Motor neuron (in vitro differentiated cells): ENCODE results near the gene SPON1. TPM values are rescaled to one million over a fixed set of nuclear protein-coding genes. Genes with fewer than 3 reads are reported as not detected.
"Not testable (repeated sequence)": the region's sequence is repeated elsewhere in the genome, so short reads cannot be mapped to it uniquely, and the experiment has no call there.

ENCODE experiments used
- ATAC-seq, 8 experiments: fragments of 200-7000 bp; cut with Tn5 transposase; replicated peaks in 6 of 8; 2 replicates each; pipeline ENCODE4 v1.8.0; 2021; ENCODE audit warnings: mild to moderate bottlenecking in 8 of 8, moderate library complexity in 8 of 8
- H3K27ac ChIP-seq, 2 donors: fragments of 250-450 bp; sonication (Bioruptor Pico); 2 replicates each; pipeline ENCODE4 v1.9.0; 2021; ENCODE audit warnings: antibody characterized with exemption in 2 of 2, mild to moderate bottlenecking in 2 of 2, moderate library complexity in 1 of 2
- H3K4me1 ChIP-seq, 2 donors: fragments of 250-450 bp; sonication (Bioruptor Pico); replicated peaks in 1 of 2; 2 replicates each; pipeline ENCODE4 v1.6.1; 2021; ENCODE audit warnings: antibody characterized with exemption in 2 of 2, mild to moderate bottlenecking in 2 of 2, moderate library complexity in 1 of 2
- H3K4me3 ChIP-seq, 5 donors: fragments of 250-450 bp; sonication (Bioruptor Pico); 2 replicates each; pipeline ENCODE4 v1.9.0; 2021; ENCODE audit warnings: antibody characterized with exemption in 5 of 5, mild to moderate bottlenecking in 5 of 5, moderate library complexity in 4 of 5
- WGBS, 10 experiments: fragments of 450-650 bp; shearing (Covaris generic); methylation state at CpG; one replicate each; pipeline ENCODE4 v1.0.0; 2022; 5-methylcytosine and 5-hydroxymethylcytosine counted together
- in situ Hi-C, 9 experiments: fragments of 400-800 bp; cut with MboI; loops; one replicate each; pipeline ENCODE4 v1.15.0; 2021; ENCODE audit warnings: low sequenced_read_pairs in 9 of 9, low pct_unique_long_range_greater_than_20kb in 2 of 9; ENCODE audit not compliant: unreplicated experiment in 9 of 9
- total RNA-seq, 8 experiments: library from RNA; unstranded; fragments of 300-600 nt; gene quantifications; 2 replicates each; pipeline versions ENCODE4 v1.2.3 to v1.2.4, GENCODE V29; 2022

SPON1 gene
- total RNA-seq, 8 experiments from 2014 or later, result 0.41 to 294 (median 9.5) TPM

DNA sequence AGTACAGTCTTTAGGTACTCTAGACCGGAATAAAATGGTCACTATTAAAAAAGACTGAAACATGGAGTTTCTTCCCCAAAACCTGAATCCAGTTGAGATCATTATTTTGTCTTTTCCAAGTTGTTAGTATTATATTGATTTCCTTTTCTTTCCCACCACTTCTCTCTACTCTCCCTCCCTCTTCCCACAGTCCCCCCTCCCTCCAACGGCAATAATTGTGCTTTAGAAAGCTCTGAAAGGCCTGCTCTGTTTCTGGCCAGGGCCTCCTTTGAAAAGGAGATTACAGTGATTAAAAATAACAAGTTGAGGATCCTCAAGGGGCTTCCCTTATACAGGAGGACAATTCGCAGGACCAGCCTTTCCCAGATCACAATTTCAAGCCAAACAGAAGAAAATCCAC is 3.5 kb downstream of the SPON1 start:
- WGBS, 10 experiments, result 27 to 74% (median 60%) methylated on average over 1 to 3 of the region's 3 CpGs; no CpG with 5 or more reads in 1 of the 10 experiments
- no peak for ATAC-seq
- H3K27ac ChIP-seq, result no peak overlapping the region
- H3K4me3 ChIP-seq, result no peak overlapping the region
- peaks cover 0 to 10% of the 10 kb centered on the region in 2 donors for H3K4me1 ChIP-seq
- in situ Hi-C loops, result loop anchor here in 5 of 9 experiments (5.0 to 25.0 kb wide), 4 partner anchors 186 to 279 kb away; no protein-coding TSS in a partner anchor

DNA sequence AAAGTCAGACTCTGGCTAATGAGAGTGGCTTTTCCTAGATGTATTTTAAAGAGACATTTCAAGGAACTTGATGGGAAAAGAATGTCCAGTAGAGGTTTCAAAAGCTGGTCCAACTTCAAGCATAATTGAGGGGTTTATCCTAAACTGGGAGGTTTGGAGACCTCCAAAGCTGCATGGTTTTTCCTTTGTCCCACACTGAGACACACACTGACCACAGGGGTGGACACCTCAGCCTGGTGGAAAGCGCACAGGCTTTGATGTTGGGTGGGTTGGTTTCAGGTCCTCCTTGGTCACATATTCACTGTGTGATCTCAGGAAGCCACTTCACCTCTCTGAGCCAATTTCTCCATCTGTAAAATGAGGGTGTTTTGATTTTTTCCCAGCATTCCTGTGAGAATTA is 4.0 kb downstream of the SPON1 start:
- Histone ChIP-seq H3K4me3 (no peak overlapping the region), H3K27ac (no peak overlapping the region), H3K4me1 (peaks cover 0 to 10% of the 10 kb centered on the region in 2 donors)
- WGBS, 10 experiments, result 83 to 100% (median 100%) methylated on average over 1 of the region's 1 CpG; no CpG with 5 or more reads in 6 of the 10 experiments
- no peak for ATAC-seq
- in situ Hi-C loops, result loop anchor here in 5 of 9 experiments (5.0 to 25.0 kb wide), 4 partner anchors 186 to 278 kb away; no protein-coding TSS in a partner anchor

DNA sequence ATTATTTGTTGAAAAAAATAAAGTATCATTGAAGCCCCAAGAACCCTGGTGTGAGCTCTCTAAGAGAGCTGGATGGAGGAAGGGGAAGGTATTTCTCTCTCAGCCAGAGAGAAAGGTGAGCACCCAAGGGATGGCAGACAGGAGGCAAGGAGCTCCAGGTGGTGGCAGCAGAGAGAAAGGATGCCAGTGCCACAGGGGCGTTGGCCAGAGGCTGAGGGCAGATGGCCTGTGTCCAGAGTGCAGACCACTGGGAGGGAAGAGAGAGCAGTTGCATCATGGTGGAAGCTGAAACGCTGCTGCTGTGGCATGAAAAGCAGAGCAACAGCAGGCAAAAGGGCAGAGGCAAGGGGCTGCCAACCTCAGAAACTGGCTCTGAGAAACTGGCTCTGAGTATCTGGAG is 8.5 kb downstream of the SPON1 start:
- Histone ChIP-seq H3K4me3 (no peak overlapping the region), H3K27ac (no peak overlapping the region), H3K4me1 (no peaks in the 10 kb centered on the region)
- in situ Hi-C loops, result loop anchor here in 3 of 9 experiments (25.0 kb wide), 1 partner anchor 266 kb away; no protein-coding TSS in a partner anchor
- ATAC-seq, result peak in 5 of 8 experiments; percentile 44 to 95 (median 61)
- 35 to 67% (median 50%) methylated on average over 1 to 2 of the region's 2 CpGs; no CpG with 5 or more reads in 6 of the 10 experiments for WGBS, 10 experiments

DNA sequence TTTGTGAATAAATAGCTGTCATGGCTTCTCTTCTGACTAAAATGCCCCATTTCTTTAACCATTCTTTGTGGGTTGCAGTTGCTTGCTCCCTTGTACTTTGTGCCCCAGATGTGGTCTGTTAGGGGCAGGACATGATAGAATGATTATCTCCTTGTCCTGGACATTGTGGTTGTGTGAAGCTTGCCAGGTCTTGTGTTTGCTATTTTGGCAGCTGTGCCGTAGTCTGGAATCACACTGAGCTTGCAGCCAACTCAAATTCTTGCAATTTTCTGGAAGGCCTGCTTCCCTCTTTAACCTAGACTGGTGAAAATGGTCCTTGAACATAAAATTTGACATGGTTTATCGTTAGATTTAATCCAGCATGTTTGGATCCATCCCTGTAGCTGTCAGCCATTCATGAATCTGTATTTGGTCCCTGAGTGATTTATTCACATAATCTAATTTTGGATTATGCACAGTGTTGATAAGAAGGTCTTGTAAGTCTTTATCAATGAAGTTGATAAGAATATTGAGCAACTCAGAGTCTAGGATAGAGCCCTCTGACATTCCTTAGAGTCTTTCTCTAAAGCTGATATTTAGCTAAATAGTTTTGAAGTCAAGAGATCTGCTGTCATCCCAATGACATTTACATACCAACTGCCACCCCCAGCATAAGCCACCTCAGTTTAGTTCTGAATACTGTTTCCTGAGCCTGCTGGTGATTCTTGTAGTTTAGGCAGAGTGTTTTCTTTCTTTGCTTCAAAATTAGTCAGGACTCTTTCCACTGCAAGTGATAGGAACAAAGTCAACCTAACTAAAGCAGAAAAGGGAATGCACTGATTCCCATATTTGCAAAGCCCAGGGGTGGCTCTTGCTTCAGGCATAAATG is 9.8 kb downstream of the SPON1 start:
- ATAC-seq, result no peak
- H3K4me1 ChIP-seq, result peaks cover 0 to 4% of the 10 kb centered on the region in 2 donors
- in situ Hi-C loops, result loop anchor here in 3 of 9 experiments (25.0 kb wide), 1 partner anchor 265 kb away; no protein-coding TSS in a partner anchor
- WGBS, 10 experiments, result 0 to 100% (median 62%) methylated on average over 1 to 2 of the region's 2 CpGs; no CpG with 5 or more reads in 2 of the 10 experiments
- H3K4me3 ChIP-seq, result no peak overlapping the region
- H3K27ac ChIP-seq, result no peak overlapping the region

DNA sequence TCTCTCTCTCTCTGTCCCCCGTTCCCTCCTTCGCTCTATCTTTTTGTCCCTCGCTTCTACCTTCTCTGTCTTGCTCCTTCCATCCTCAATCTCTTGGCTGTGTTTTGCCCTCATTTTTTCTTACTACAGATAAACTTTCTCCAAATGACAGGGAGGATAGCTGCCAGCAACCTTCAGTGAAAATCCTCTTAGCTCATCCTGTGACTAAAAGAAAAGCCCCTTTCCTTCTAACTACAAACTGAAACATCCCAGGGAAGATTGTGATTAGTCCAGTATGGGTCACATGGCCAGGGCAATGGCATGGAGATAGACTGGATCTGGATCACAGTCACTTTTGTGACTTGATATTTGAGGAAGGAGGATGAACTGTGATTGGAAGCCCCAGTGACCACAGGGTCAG is 10.4 kb downstream of the SPON1 start:
- H3K27ac ChIP-seq, result no peak overlapping the region
- in situ Hi-C loops, result loop anchor here in 3 of 9 experiments (25.0 kb wide), 1 partner anchor 264 kb away; no protein-coding TSS in a partner anchor
- no peak for ATAC-seq
- H3K4me3 ChIP-seq, result no peak overlapping the region
- 43 to 100% (median 80%) methylated on average over 1 to 3 of the region's 3 CpGs; no CpG with 5 or more reads in 1 of the 10 experiments for WGBS, 10 experiments
- peaks cover 0 to 4% of the 10 kb centered on the region in 2 donors for H3K4me1 ChIP-seq

DNA sequence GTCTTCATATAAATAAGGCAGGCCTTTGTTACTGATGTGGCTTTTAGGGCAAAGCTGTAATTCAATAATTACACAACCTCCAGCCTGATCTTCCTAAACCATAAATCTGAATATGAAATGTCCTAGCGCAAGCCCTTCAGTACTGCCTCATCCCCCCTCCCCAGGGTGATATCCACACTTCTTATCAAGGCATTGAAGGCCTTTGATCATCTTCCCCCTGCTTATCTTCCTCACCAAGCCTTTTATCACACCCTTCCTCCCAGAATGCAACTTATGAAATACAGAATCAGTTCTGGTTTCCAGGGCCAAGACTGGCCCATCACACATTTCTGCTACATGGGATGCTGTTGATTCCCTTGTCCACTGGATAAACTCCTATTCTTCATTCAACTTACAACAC is 12.1 kb downstream of the SPON1 start:
- H3K4me1 ChIP-seq, result peaks cover 0 to 4% of the 10 kb centered on the region in 2 donors
- 20 to 100% (median 75%) methylated on average over 1 of the region's 1 CpG; no CpG with 5 or more reads in 4 of the 10 experiments for WGBS, 10 experiments
- ATAC-seq, result no peak
- no peak overlapping the region for H3K27ac ChIP-seq
- H3K4me3 ChIP-seq, result no peak overlapping the region
- in situ Hi-C loops, result loop anchor here in 3 of 9 experiments (25.0 kb wide), 1 partner anchor 263 kb away; no protein-coding TSS in a partner anchor

DNA sequence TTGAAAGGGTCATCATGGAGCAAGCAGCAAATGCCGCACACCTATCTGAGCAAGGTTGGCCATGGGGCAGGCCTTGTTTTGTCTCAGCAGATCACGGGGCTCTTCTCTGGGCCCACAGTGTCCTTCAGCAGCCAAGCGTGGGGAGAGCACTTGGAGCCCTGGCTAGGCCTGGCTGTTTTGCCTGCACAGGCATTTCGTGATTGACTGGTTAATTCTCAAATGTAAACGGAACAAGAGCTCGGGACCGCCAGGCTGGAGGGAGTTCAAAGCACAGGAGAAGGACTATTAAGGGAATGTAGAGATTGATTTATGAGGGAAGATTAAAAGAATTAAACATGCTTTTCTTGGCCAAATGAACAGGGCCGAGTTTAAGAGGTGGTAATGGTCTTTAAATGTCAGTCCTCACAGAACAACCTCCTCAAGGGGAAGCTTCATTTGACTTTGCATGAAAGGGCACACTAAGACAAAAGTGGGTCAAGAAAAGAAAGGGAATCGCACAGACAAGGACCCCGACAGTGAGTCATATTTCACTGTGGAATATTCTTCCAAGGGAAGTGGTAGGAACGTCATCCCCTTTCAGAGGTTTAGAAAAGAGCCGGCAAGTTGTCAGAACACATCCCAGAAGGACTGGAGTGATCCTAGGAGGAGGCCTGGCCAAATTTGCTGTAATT is 20.7 kb downstream of the SPON1 start:
- Histone ChIP-seq H3K4me1 (peaks cover 4 to 9% of the 10 kb centered on the region in 2 donors), H3K4me3 (no peak overlapping the region), H3K27ac (no peak overlapping the region)
- ATAC-seq, result peak in 5 of 8 experiments; percentile 38 to 70 (median 60)
- in situ Hi-C loops, result no loop called here
- WGBS, 10 experiments, result 0 to 45% (median 27%) methylated on average over 2 to 10 of the region's 12 CpGs

DNA sequence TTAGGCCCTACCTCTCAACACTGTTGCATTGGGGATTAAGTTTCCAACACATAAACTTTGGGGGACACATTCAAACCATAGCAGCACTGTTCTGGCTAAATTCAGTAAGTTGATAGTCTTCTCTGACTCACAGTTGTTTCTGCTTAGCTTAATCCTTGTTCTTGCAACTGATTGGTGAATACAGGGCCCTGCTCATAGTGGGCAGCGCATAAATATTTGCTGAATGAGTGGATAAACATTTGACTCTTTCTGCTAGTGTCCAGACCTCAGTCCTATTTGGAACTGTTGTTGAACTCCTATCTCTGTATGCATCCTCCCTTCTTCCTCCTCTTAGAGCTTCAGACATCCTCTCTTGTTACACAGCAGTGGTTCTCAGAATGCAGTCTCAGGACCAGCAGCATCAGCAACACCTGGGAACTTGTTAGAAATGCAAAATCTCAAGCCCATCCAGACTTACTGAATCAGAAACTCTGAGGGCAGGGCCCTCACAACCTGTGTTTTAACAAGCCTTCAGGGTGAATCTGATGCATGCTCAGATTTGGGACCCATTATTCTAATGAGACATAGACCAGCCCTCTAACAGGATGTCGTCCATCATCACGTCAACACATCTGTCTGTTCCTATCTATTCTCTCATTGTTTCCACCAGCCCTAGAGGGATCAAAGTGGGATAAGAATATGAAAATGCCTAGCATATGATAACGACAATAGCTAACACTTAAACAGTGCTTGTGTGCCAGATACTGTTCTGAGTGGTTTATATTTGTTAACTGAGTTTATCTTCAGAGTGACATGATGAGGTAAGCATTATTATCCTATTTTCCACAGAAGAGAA is 22.3 kb downstream of the SPON1 start:
- in situ Hi-C loops, result no loop called here
- H3K4me3 ChIP-seq, result no peak overlapping the region
- H3K4me1 ChIP-seq, result peaks cover 4 to 9% of the 10 kb centered on the region in 2 donors
- 0 to 88% (median 68%) methylated on average over 1 to 4 of the region's 4 CpGs; no CpG with 5 or more reads in 1 of the 10 experiments for WGBS, 10 experiments
- H3K27ac ChIP-seq, result no peak overlapping the region
- peak in 1 of 8 experiments; percentile 87 for ATAC-seq

DNA sequence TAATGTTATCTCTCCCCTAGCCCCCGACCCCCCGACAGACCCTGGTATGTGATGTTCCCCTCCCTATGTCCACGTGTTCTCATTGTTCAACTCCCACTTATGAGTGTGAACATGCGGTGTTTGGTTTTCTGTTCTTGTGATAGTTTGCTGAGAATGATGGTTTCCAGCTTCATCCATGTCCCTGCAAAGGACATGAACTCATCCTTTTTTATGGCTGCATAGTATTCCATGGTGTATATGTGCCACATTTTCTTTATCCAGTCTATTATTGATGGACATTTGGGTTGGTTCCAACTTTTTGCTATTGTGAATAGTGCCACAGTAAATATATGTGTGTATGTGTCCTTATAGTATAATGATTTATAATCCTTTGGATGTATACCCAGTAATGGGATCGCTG is 24.2 kb downstream of the SPON1 start:
- H3K27ac ChIP-seq, H3K4me3 ChIP-seq, in situ Hi-C loops, ATAC-seq, H3K4me1 ChIP-seq: not testable (repeated sequence)
- WGBS, 10 experiments, result 80% methylated on average over 1 of the region's 5 CpGs; no CpG with 5 or more reads in 9 of the 10 experiments

DNA sequence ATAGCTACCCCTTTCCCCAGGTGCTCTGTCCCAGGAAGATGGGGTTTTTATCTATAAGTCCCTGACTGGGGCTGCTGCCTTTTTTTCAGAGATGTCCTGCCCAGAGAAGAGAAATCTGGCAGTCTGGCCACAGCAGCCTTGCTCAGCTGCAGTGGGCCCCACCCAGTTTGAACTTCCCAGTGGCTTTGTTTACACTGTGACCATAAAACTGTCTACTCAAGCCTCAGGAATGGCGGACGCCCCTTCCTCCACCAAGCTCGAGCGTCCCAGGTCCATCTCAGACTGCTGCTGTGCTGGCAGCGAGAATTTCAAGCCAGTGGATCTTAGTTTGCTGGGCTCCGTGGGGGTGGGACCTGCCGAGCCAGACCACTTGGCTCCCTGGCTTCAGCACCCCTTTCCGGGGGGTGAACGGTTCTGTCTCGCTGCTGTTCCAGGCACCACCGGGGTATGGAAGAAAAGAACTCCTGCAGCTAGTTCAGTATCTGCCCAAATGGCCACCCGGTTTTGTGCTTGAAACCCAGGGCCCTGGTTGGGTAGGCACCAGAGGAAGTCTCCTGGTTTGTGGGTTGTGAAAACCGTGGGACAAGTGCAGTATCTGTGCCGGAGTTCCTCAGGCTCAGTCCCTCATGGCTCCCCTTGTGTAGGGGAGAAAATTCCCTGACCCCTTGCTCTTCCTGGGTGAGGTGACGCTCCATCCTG is 29.8 kb downstream of the SPON1 start:
- H3K4me1 ChIP-seq, H3K27ac ChIP-seq, in situ Hi-C loops, H3K4me3 ChIP-seq: not testable (repeated sequence)
- ATAC-seq, result peak in 4 of 8 experiments; percentile 16 to 62 (median 30)
- WGBS, 10 experiments, result 26 to 100% (median 71%) methylated on average over 1 to 8 of the region's 15 CpGs; no CpG with 5 or more reads in 5 of the 10 experiments

DNA sequence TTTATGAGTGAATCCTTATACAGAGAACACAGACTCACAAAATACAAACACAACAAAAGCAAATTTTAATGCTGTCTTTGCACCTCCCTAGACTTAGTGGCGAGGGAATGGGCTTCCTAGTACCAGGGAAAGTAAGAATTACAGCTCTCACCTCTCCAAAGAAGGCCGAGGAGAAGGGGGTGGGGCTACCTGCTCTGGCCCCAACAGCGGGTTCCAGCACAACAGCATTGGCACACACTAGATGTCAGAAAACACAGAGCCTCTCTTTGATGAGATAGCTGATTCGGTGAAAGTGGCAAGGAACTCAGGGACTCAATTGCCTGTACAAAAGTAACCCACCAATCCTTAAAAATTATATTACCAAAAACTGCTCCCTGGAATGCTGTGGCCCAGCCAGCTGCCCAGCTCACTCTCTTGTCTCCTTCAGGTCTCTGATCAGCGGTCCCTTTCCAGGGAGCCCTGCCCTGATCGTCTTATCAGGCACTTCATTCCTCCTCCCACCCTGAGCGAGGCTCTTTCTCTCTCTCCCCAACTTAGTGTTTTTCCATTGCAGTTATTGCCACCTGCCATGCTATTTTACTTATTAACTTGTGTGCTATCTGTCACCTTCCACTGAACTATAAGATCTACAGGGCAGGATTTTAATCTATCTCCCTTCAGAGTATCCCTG is 30.7 kb downstream of the SPON1 start:
- WGBS, 10 experiments, result 64 to 84% (median 74%) methylated on average over 2 to 6 of the region's 7 CpGs; no CpG with 5 or more reads in 4 of the 10 experiments
- no peak for ATAC-seq
- in situ Hi-C loops, result no loop called here
- no peak overlapping the region for H3K27ac ChIP-seq
- no peaks in the 10 kb centered on the region for H3K4me1 ChIP-seq
- no peak overlapping the region for H3K4me3 ChIP-seq
